H9 (cell line): ENCODE results near the gene DARS1. TPM values are rescaled to one million over a fixed set of nuclear protein-coding genes. Genes with fewer than 3 reads are reported as not detected.

ENCODE experiments used
- DNase-seq: peaks from one replicate; pipeline ENCODE4 v3.0.0-alpha.2; 2017
- H2AFZ ChIP-seq: one replicate; pipeline ENCODE4 v1.6.1; 2013; ENCODE audit warnings: mild to moderate bottlenecking, low read length, control low read depth, moderate library complexity
- H2AK5ac ChIP-seq: 2 replicates; pipeline ENCODE4 v1.6.1; 2013; ENCODE audit warnings: low read length, control low read depth, mixed read lengths; ENCODE audit not compliant: insufficient read length
- H2BK120ac ChIP-seq: one replicate; pipeline ENCODE4 v1.6.1; 2013; ENCODE audit warnings: low read depth, mild to moderate bottlenecking, low read length, control low read depth, inconsistent platforms; ENCODE audit not compliant: poor library complexity, severe bottlenecking
- H2BK12ac ChIP-seq: 2 replicates; pipeline ENCODE4 v1.6.1; 2013; ENCODE audit warnings: low read length, control low read depth, mixed read lengths, low read depth; ENCODE audit not compliant: insufficient read length
- H2BK15ac ChIP-seq: 2 replicates; pipeline ENCODE4 v1.6.1; 2013; ENCODE audit warnings: low read depth, low read length, control low read depth
- H2BK20ac ChIP-seq: one replicate; pipeline ENCODE4 v1.6.1; 2013; ENCODE audit warnings: low read depth, mild to moderate bottlenecking, low read length, control low read depth, inconsistent platforms; ENCODE audit not compliant: poor library complexity, severe bottlenecking
- H2BK5ac ChIP-seq: 2 replicates; pipeline ENCODE4 v1.6.1; 2013; ENCODE audit warnings: low read length, control low read depth, mixed read lengths; ENCODE audit not compliant: insufficient read length
- H3K14ac ChIP-seq: 2 replicates; pipeline ENCODE4 v1.6.1; 2013; ENCODE audit warnings: low read length, control low read depth; ENCODE audit not compliant: insufficient read depth
- H3K18ac ChIP-seq: 2 replicates; pipeline ENCODE4 v1.6.1; 2013; ENCODE audit warnings: low read depth, mild to moderate bottlenecking, mixed read lengths, low read length, control low read depth; ENCODE audit not compliant: insufficient read length
- H3K23ac ChIP-seq: 2 replicates; pipeline ENCODE4 v1.6.1; 2013; ENCODE audit warnings: low read length, control low read depth, mixed read lengths, low read depth; ENCODE audit not compliant: insufficient read length
- H3K23me2 ChIP-seq: 2 replicates; pipeline ENCODE4 v1.6.1; 2013; ENCODE audit warnings: low read depth, mild to moderate bottlenecking, mixed read lengths, low read length, control low read depth; ENCODE audit not compliant: insufficient read length, poor library complexity, severe bottlenecking
- H3K27ac ChIP-seq: 2 replicates; pipeline ENCODE4 v1.5.1; 2013; ENCODE audit warnings: low read length, control low read depth, mixed read lengths, low read depth; ENCODE audit not compliant: insufficient read length
- H3K27me3 ChIP-seq: 2 replicates; pipeline ENCODE4 v1.6.1; 2013; ENCODE audit warnings: low read length, control low read depth, inconsistent platforms; ENCODE audit not compliant: insufficient read depth
- H3K4ac ChIP-seq: 2 replicates; pipeline ENCODE4 v1.6.1; 2013; ENCODE audit warnings: low read depth, mild to moderate bottlenecking, control low read depth, inconsistent platforms, low read length, moderate library complexity
- H3K4me1 ChIP-seq: 2 replicates; pipeline ENCODE4 v1.6.1; 2013; ENCODE audit warnings: low read length, control low read depth, inconsistent platforms; ENCODE audit not compliant: insufficient read depth
- H3K4me2 ChIP-seq: 2 replicates; pipeline ENCODE4 v1.6.1; 2013; ENCODE audit warnings: low read length, control low read depth, mixed read lengths; ENCODE audit not compliant: insufficient read length, insufficient read depth
- H3K56ac ChIP-seq: 2 replicates; pipeline ENCODE4 v1.6.1; 2013; ENCODE audit warnings: low read depth, mild to moderate bottlenecking, mixed read lengths, low read length, control low read depth; ENCODE audit not compliant: insufficient read length
- H3K79me1 ChIP-seq: 2 replicates; pipeline ENCODE4 v1.6.1; 2013; ENCODE audit warnings: low read depth, mild to moderate bottlenecking, moderate library complexity, low read length, control low read depth, inconsistent platforms; ENCODE audit not compliant: insufficient read depth, poor library complexity, severe bottlenecking
- H3K79me2 ChIP-seq: 2 replicates; pipeline ENCODE4 v1.6.1; 2013; ENCODE audit warnings: low read length, control low read depth, inconsistent platforms; ENCODE audit not compliant: insufficient read depth
- H3K9ac ChIP-seq: 2 replicates; pipeline ENCODE4 v1.6.1; 2013; ENCODE audit warnings: low read length, control low read depth, mixed read lengths; ENCODE audit not compliant: insufficient read length; ENCODE audit errors: extremely low read depth
- H3K9me3 ChIP-seq: one replicate; pipeline ENCODE4 v1.6.1; 2013; ENCODE audit warnings: low read depth, low read length, inconsistent platforms; ENCODE audit not compliant: control insufficient read depth
- H3T11ph ChIP-seq: one replicate; pipeline ENCODE4 v1.6.1; 2013; ENCODE audit warnings: mild to moderate bottlenecking, low read length, control low read depth, inconsistent platforms
- H4K20me1 ChIP-seq: one replicate; pipeline ENCODE4 v1.6.1; 2013; ENCODE audit not compliant: control insufficient read depth, insufficient read length, insufficient read depth
- H4K5ac ChIP-seq: 2 replicates; pipeline ENCODE4 v1.6.1; 2013; ENCODE audit warnings: low read depth, mild to moderate bottlenecking, mixed read lengths, low read length, control low read depth; ENCODE audit not compliant: insufficient read length
- H4K8ac ChIP-seq: replicated peaks from 2 replicates; pipeline ENCODE4 v1.6.1; 2013; ENCODE audit warnings: low read length, control low read depth, mixed read lengths, low read depth; ENCODE audit not compliant: insufficient read length
- H4K91ac ChIP-seq: 2 replicates; pipeline ENCODE4 v1.6.1; 2013; ENCODE audit warnings: low read depth, mild to moderate bottlenecking, moderate library complexity, mixed read lengths, low read length, control low read depth; ENCODE audit not compliant: insufficient read length
- H3K27ac Mint-ChIP-seq, 3 experiments: 2 replicates in 2 of 3; 3 replicates in 1 of 3; pipeline ENCODE4 v1.8.0; 2020 to 2021; ENCODE audit warnings: mixed read lengths in 3 of 3, mild to moderate bottlenecking in 1 of 3, moderate library complexity in 1 of 3
- H3K27me3 Mint-ChIP-seq: 2 replicates; pipeline ENCODE4 v1.8.0; 2021; ENCODE audit warnings: low read depth, mild to moderate bottlenecking, moderate library complexity, mixed read lengths
- H3K36me3 Mint-ChIP-seq, 3 experiments: 2 replicates in 2 of 3; 3 replicates in 1 of 3; pipeline ENCODE4 v1.8.0; 2020 to 2021; ENCODE audit warnings: low read depth in 3 of 3, mixed read lengths in 3 of 3; ENCODE audit not compliant: insufficient read depth in 1 of 3
- H3K4me1 Mint-ChIP-seq, 2 experiments: 2 replicates each; pipeline ENCODE4 v1.8.0; 2020; ENCODE audit warnings: mixed read lengths in 2 of 2
- H3K4me3 Mint-ChIP-seq, 2 experiments: 2 replicates in 1 of 2; 3 replicates in 1 of 2; pipeline ENCODE4 v1.8.0; 2020 to 2021; ENCODE audit warnings: mild to moderate bottlenecking in 2 of 2, mixed read lengths in 2 of 2, moderate library complexity in 1 of 2
- H3K9me3 Mint-ChIP-seq, 2 experiments: 2 replicates in 1 of 2; 3 replicates in 1 of 2; pipeline ENCODE4 v1.8.0; 2020; ENCODE audit warnings: mild to moderate bottlenecking in 2 of 2, mixed read lengths in 2 of 2, moderate library complexity in 1 of 2
- CTCF ChIP-seq: fragments of 200-600 bp; sonication (generic); conservative IDR thresholded peaks from 3 replicates; pipeline ENCODE4 v1.8.0; 2021; ENCODE audit warnings: antibody characterized with exemption, mild to moderate bottlenecking
- WGBS: extraction: QIAGEN DNeasy Blood & Tissue Kit; methylation state at CpG from one replicate; pipeline ENCODE4 v1.1.7; 2013; ENCODE audit warnings: missing lambda C conversion rate, low lambda C conversion rate, mixed read lengths; ENCODE audit not compliant: insufficient read length; ENCODE audit errors: extremely low coverage; 5-methylcytosine and 5-hydroxymethylcytosine counted together
- total RNA-seq: library from RNA; stranded (reverse); gene quantifications from 2 replicates; pipeline ENCODE4 v1.2.1, GENCODE V29; 2021

DARS1 gene
- total RNA-seq, 1 experiment from 2014 or later, result 117 TPM

GRCh38 chr2:136021406-136021805, 36.0 kb upstream of the DARS1 start:
- Histone ChIP-seq H3K79me2 (no peaks in the 10 kb centered on the region), H3K9me3 (no peaks in the 10 kb centered on the region), H3K14ac (no peak overlapping the region), H3K23ac (no peak overlapping the region), H3K9ac (no peak overlapping the region), H2AFZ (no peak overlapping the region), H3K4me2 (no peak overlapping the region), H3K4me1 (no peaks in the 10 kb centered on the region), H4K8ac (no peak overlapping the region), H4K91ac (no peak overlapping the region), H3K18ac (no peak overlapping the region), H3K27me3 (no peaks in the 10 kb centered on the region), H3K4ac (no peak overlapping the region), H3K23me2 (peaks cover 6% of the 10 kb centered on the region), H3K79me1 (no peaks in the 10 kb centered on the region), H4K5ac (no peak overlapping the region), H2BK20ac (no peak overlapping the region), H2AK5ac (no peak overlapping the region), H2BK5ac (no peak overlapping the region), H2BK12ac (no peak overlapping the region), H3T11ph (no peak overlapping the region), H3K27ac (no peak overlapping the region), H4K20me1 (no peaks in the 10 kb centered on the region), H2BK120ac (no peak overlapping the region), H2BK15ac (no peak overlapping the region), H3K56ac (no peak overlapping the region)
- H3K27ac Mint-ChIP-seq, result no peak overlapping the region
- H3K4me1 Mint-ChIP-seq, result peaks cover 15 to 23% of the 10 kb centered on the region in 2 experiments
- H3K36me3 Mint-ChIP-seq, result 0 out of 7 replicates have a peak, but pooled peaks cover 0 to 2% (median 0%) of the 10 kb centered on the region in 3 experiments
- TF ChIP-seq CTCF, result no peak
- no CpG with 5 or more reads among the region's 2 CpGs for WGBS
- DNase-seq, result no peak
- H3K27me3 Mint-ChIP-seq, result peaks cover 2% of the 10 kb centered on the region; the same call in 1 of the 2 replicates
- H3K9me3 Mint-ChIP-seq, result no peaks in the 10 kb centered on the region
- H3K4me3 Mint-ChIP-seq, result no peak overlapping the region
